Smooth muscle cell (in vitro differentiated cells): ENCODE measurements around the gene SLC25A29. TPM values are rescaled to one million over a fixed set of nuclear protein-coding genes. Genes with fewer than 3 reads are reported as not detected.

Source experiments
- DNase-seq: peaks from one replicate; lab custom pipeline; 2025; ENCODE audit not compliant: unreplicated experiment; lab: John Stamatoyannopoulos, UW
- H2AFZ ChIP-seq: fragments of 200-600 bp; sonication (generic); 2 replicates; pipeline ENCODE4 v1.6.0; 2016; ENCODE audit warnings: antibody characterized with exemption, low read depth, mild to moderate bottlenecking
- H3F3A ChIP-seq: fragments of 200-600 bp; sonication (generic); 2 replicates; pipeline ENCODE4 v1.6.0; 2017; ENCODE audit warnings: antibody characterized with exemption, low read depth
- H3K27ac ChIP-seq: fragments of 200-600 bp; sonication (generic); 2 replicates; pipeline ENCODE4 v1.5.1; 2016; ENCODE audit warnings: low read depth, mild to moderate bottlenecking
- H3K27me3 ChIP-seq: fragments of 200-600 bp; sonication (generic); 2 replicates; pipeline ENCODE4 v1.6.1; 2016; ENCODE audit warnings: low read depth, mild to moderate bottlenecking
- H3K36me3 ChIP-seq: fragments of 200-600 bp; sonication (generic); 2 replicates; pipeline ENCODE4 v1.5.1; 2016; ENCODE audit warnings: low read depth
- H3K4me1 ChIP-seq: fragments of 200-600 bp; sonication (generic); 2 replicates; pipeline ENCODE4 v1.5.1; 2016; ENCODE audit warnings: low read depth
- H3K4me2 ChIP-seq: fragments of 200-600 bp; sonication (generic); 2 replicates; pipeline ENCODE4 v1.6.0; 2016; ENCODE audit warnings: mild to moderate bottlenecking
- H3K4me3 ChIP-seq: fragments of 200-600 bp; sonication (generic); 2 replicates; pipeline ENCODE4 v1.5.1; 2016; ENCODE audit warnings: mild to moderate bottlenecking
- H3K79me2 ChIP-seq: fragments of 200-600 bp; sonication (generic); 2 replicates; pipeline ENCODE4 v1.6.0; 2016; ENCODE audit warnings: low read depth, mild to moderate bottlenecking
- H3K9ac ChIP-seq: fragments of 200-600 bp; sonication (generic); 2 replicates; pipeline ENCODE4 v1.6.0; 2016; ENCODE audit warnings: low read depth
- H3K9me3 ChIP-seq: fragments of 200-600 bp; sonication (generic); replicated peaks from 2 replicates; pipeline ENCODE4 v1.5.1; 2016; ENCODE audit warnings: low read depth
- H4K20me1 ChIP-seq: fragments of 200-600 bp; sonication (generic); 2 replicates; pipeline ENCODE4 v1.6.0; 2016; ENCODE audit warnings: low read depth
- CTCF ChIP-seq: fragments of 200-600 bp; sonication (generic); IDR thresholded peaks from 2 replicates; pipeline ENCODE4 v1.5.1; 2017; ENCODE audit warnings: borderline replicate concordance, mild to moderate bottlenecking, antibody characterized with exemption; ENCODE audit not compliant: insufficient read depth, poor library complexity, severe bottlenecking
- WGBS: methylation state at CpG from one replicate; pipeline ENCODE4 v1.1.7; 2016; ENCODE audit warnings: low lambda C conversion rate; 5-methylcytosine and 5-hydroxymethylcytosine counted together
- polyA plus RNA-seq: library from polyadenylated mRNA; unstranded; fragments of >200 nt; fragmentation: Nextera tagmentation; extraction: Ambion mirVana; gene quantifications from 2 replicates; pipeline ENCODE4 v1.2.1, GENCODE V29; 2016
- total RNA-seq: library from RNA; depleted of rRNA; stranded (reverse); fragments of >200 nt; gene quantifications from 2 replicates; pipeline ENCODE4 v1.2.3, GENCODE V29; 2014

The SLC25A29 gene
- total and polyA plus RNA-seq, 2 experiments from 2014 or later: 27.5 to 31.8 TPM

- peaks cover 3% of the 10 kb centered on the region for H3K79me2 ChIP-seq
- no peak for TF ChIP-seq CTCF
- no peak overlapping the region for H2AFZ ChIP-seq
- H3K36me3 ChIP-seq: no peaks in the 10 kb centered on the region
- H3K9ac ChIP-seq: no peak overlapping the region
- H4K20me1 ChIP-seq: peaks cover 19% of the 10 kb centered on the region
- peaks cover 17% of the 10 kb centered on the region for H3F3A ChIP-seq
- H3K9me3 ChIP-seq: no peaks in the 10 kb centered on the region
- no peaks in the 10 kb centered on the region for H3K27me3 ChIP-seq
- 91% methylated on average over 10 of the region's 12 CpGs for WGBS
- no peak overlapping the region for H3K4me3 ChIP-seq
- no peak for DNase-seq
- H3K27ac ChIP-seq: no peak overlapping the region
- H3K4me1 ChIP-seq: no peaks in the 10 kb centered on the region
- no peak overlapping the region for H3K4me2 ChIP-seq
Measured at GRCh38 chr14:100287202-100287997, 18.8 kb downstream of the SLC25A29 start.

- WGBS: 81% methylated on average over 10 of the region's 10 CpGs
Measured at GRCh38 chr14:100286484-100287191, 19.6 kb downstream of the SLC25A29 start.

GRCh38 chr14:100285913-100286400 lies 20.3 kb downstream of the SLC25A29 start:
- H2AFZ ChIP-seq: no peak overlapping the region

More at GRCh38 chr14:100286484-100287191, 19.6 kb downstream of the SLC25A29 start:
- Histone ChIP-seq H3K4me2 (no peak overlapping the region), H3K4me1 (no peaks in the 10 kb centered on the region), H4K20me1 (peaks cover 26% of the 10 kb centered on the region), H3K9ac (no peak overlapping the region), H3K36me3 (no peaks in the 10 kb centered on the region), H2AFZ (no peak overlapping the region), H3K4me3 (no peak overlapping the region), H3K27me3 (no peaks in the 10 kb centered on the region), H3F3A (peaks cover 24% of the 10 kb centered on the region), H3K9me3 (no peaks in the 10 kb centered on the region), H3K27ac (no peak overlapping the region), H3K79me2 (peaks cover 8% of the 10 kb centered on the region)
- DNase-seq: no peak
- no peak for TF ChIP-seq CTCF

More at GRCh38 chr14:100285913-100286400, 20.3 kb downstream of the SLC25A29 start:
- no peaks in the 10 kb centered on the region for H3K36me3 ChIP-seq
- no peak for DNase-seq
- H3K9me3 ChIP-seq: no peaks in the 10 kb centered on the region
- H3K4me2 ChIP-seq: peak overlapping the region; percentile 98
- TF ChIP-seq CTCF: no peak
- peak overlapping the region; percentile 82 for H3K9ac ChIP-seq
- H3K27me3 ChIP-seq: no peaks in the 10 kb centered on the region
- H3F3A ChIP-seq: peaks cover 24% of the 10 kb centered on the region
- peaks cover 10% of the 10 kb centered on the region for H3K79me2 ChIP-seq
- peak overlapping the region; percentile 85 for H3K4me3 ChIP-seq
- H3K27ac ChIP-seq: no peak overlapping the region
- 85% methylated on average over 3 of the region's 13 CpGs for WGBS
- H3K4me1 ChIP-seq: no peaks in the 10 kb centered on the region
- H4K20me1 ChIP-seq: peaks cover 33% of the 10 kb centered on the region
